Spleen (tissue), 7 donors: ENCODE data around the gene EFNB2.

Experiments
- CTCF ChIP-seq, 11 experiments: fragments of 200-600 bp in 7 of 11; fragments of 450-650 bp in 4 of 11; sonication (generic) in 4 of 11; IDR thresholded peaks in 8 of 11; conservative IDR thresholded peaks in 3 of 11; 1 replicate in 7 of 11; 2 replicates in 4 of 11; pipeline versions ENCODE4 v1.4.0 to v1.8.0; 2016 to 2021; ENCODE audit warnings: antibody characterized with exemption in 11 of 11, inconsistent platforms in 4 of 11, mild to moderate bottlenecking in 1 of 11
- POLR2A ChIP-seq, 3 donors: fragments of 450-650 bp; IDR thresholded peaks; one replicate each; pipeline ENCODE4 v1.5.1; 2017; ENCODE audit warnings: antibody characterized with exemption in 3 of 3, mild to moderate bottlenecking in 1 of 3
- POLR2AphosphoS5 ChIP-seq, 3 donors: sonication (generic); formaldehyde crosslinking; IDR thresholded peaks; one replicate each; pipeline ENCODE4 v1.5.1; 2017; ENCODE audit warnings: antibody characterized with exemption in 3 of 3
- donor health status: DM: no; HTN: no; CAD: no; lungs with moderate emphysema.
- donor health status: DM: no; HTN: no; CAD: no.
- donor health status: DM: no; HTN: no; CAD: no.

GRCh38 chr13:106581225-106581624, 45.8 kb upstream of the EFNB2 start:
- no peak for TF ChIP-seq CTCF (IDR thresholded peaks at IDR 0.05 in 8 of 11, conservative IDR thresholded peaks at IDR 0.05 in 3 of 11)
- no peak for TF ChIP-seq POLR2AphosphoS5 (IDR thresholded peaks at IDR 0.05)
- no peak for TF ChIP-seq POLR2A (IDR thresholded peaks at IDR 0.05)
